H1 (cell line): ENCODE measurements around the gene DDX31. TPM values are rescaled to one million over a fixed set of nuclear protein-coding genes. Genes with fewer than 3 reads are reported as not detected.
A peak's percentile ranks its signal among the peaks of the same experiment; 100 is the strongest.

Source experiments
- CTCF ChIA-PET: fragments of 300-600 bp; sonication (Branson Sonifier 250); formaldehyde crosslinking; loops from one replicate; lab custom pipeline; 2021; ENCODE audit not compliant: partially characterized antibody; lab: Charles Lee
- POLR2A ChIA-PET: fragments of 300-600 bp; sonication (Branson Sonifier 250); formaldehyde crosslinking; loops from one replicate; lab custom pipeline; 2021; ENCODE audit warnings: inconsistent platforms; ENCODE audit not compliant: partially characterized antibody; lab: Charles Lee
- DNase-seq, 2 experiments: peaks; one replicate each; pipeline versions ENCODE4 v3.0.0 to v3.0.0-alpha.2; 2010 to 2022; ENCODE audit warnings: low spot score in 2 of 2, low read depth in 1 of 2, mixed read lengths in 1 of 2
- FAIRE-seq: peaks from 2 replicates; lab custom pipeline; 2011; peaks lifted over from hg19 to GRCh38; lab: Jason Lieb, UNC
- H2AFZ ChIP-seq: 2 replicates; pipeline ENCODE4 v1.8.1; 2012; ENCODE audit warnings: low read length, inconsistent platforms
- H2AK5ac ChIP-seq: 2 replicates; pipeline ENCODE4 v1.6.1; 2013; ENCODE audit warnings: low read depth, low read length
- H2BK120ac ChIP-seq: replicated peaks from 2 replicates; pipeline ENCODE3; 2013; ENCODE audit warnings: low read depth, low read length, inconsistent platforms
- H2BK12ac ChIP-seq: 2 replicates; pipeline ENCODE4 v1.6.1; 2013; ENCODE audit warnings: low read depth, low read length
- H2BK15ac ChIP-seq: 2 replicates; pipeline ENCODE4 v1.6.1; 2013; ENCODE audit warnings: low read length
- H2BK20ac ChIP-seq: 2 replicates; pipeline ENCODE4 v1.6.1; 2013; ENCODE audit warnings: low read length
- H2BK5ac ChIP-seq: 2 replicates; pipeline ENCODE4 v1.6.1; 2013; ENCODE audit warnings: low read depth, low read length
- H3K14ac ChIP-seq: 2 replicates; pipeline ENCODE4 v1.6.1; 2013; ENCODE audit warnings: inconsistent platforms; ENCODE audit not compliant: insufficient read length
- H3K18ac ChIP-seq: 2 replicates; pipeline ENCODE4 v1.6.1; 2013; ENCODE audit warnings: low read length; ENCODE audit errors: extremely low read depth
- H3K23ac ChIP-seq: 2 replicates; pipeline ENCODE4 v1.6.1; 2013; ENCODE audit warnings: inconsistent platforms; ENCODE audit not compliant: insufficient read length
- H3K23me2 ChIP-seq: 2 replicates; pipeline ENCODE4 v1.6.1; 2013; ENCODE audit warnings: low read depth, low read length
- H3K27ac ChIP-seq: 2 replicates; pipeline ENCODE4 v1.6.1; 2011; ENCODE audit warnings: low read depth, low read length, inconsistent platforms
- H3K27me3 ChIP-seq, 4 experiments: replicated peaks in 1 of 4; 1 replicate in 1 of 4; 2 replicates in 3 of 4; pipeline versions ENCODE4 v1.6.1 to v1.8.1; 2011 to 2013; ENCODE audit warnings: low read length in 3 of 4, mild to moderate bottlenecking in 3 of 4, inconsistent platforms in 2 of 4, mixed read lengths in 2 of 4, moderate library complexity in 1 of 4; ENCODE audit not compliant: control insufficient read depth in 3 of 4, insufficient read depth in 3 of 4; ENCODE audit errors: extremely low read depth in 1 of 4
- H3K36me3 ChIP-seq, 4 experiments: 2 replicates each; pipeline versions ENCODE4 v1.6.1 to v1.8.1; 2011 to 2013; ENCODE audit warnings: mild to moderate bottlenecking in 4 of 4, low read length in 3 of 4, moderate library complexity in 2 of 4, control low read depth in 1 of 4, inconsistent platforms in 1 of 4; ENCODE audit not compliant: insufficient read depth in 4 of 4, control insufficient read depth in 2 of 4
- H3K4ac ChIP-seq: replicated peaks from 2 replicates; pipeline ENCODE3; 2013; ENCODE audit warnings: low read length, low read depth, mixed read lengths, inconsistent platforms; ENCODE audit not compliant: insufficient read length
- H3K4me1 ChIP-seq, 4 experiments: replicated peaks in 1 of 4; 1 replicate in 1 of 4; 2 replicates in 3 of 4; pipeline versions ENCODE4 v1.6.1 to v1.8.1; 2011 to 2013; ENCODE audit warnings: low read length in 3 of 4, inconsistent platforms in 2 of 4, mixed read lengths in 1 of 4; ENCODE audit not compliant: insufficient read depth in 4 of 4, control insufficient read depth in 3 of 4
- H3K4me2 ChIP-seq, 2 experiments: 2 replicates each; pipeline versions ENCODE4 v1.6.1 to v1.8.1; 2011 to 2013; ENCODE audit warnings: low read depth in 2 of 2, low read length in 2 of 2, control low read depth in 1 of 2, inconsistent platforms in 1 of 2, mild to moderate bottlenecking in 1 of 2; ENCODE audit not compliant: insufficient read depth in 1 of 2
- H3K4me3 ChIP-seq, 4 experiments: fragments of 200-600, 300-600 bp in 1 of 4; sonication (generic), shearing (Covaris generic), sonication (Bioruptor Twin) in 1 of 4; 2 replicates each; pipeline versions ENCODE4 v1.5.1 to v1.8.1; 2011 to 2016; ENCODE audit warnings: low read length in 4 of 4, low read depth in 3 of 4, control low read depth in 2 of 4, inconsistent platforms in 2 of 4, mild to moderate bottlenecking in 2 of 4, mixed read lengths in 1 of 4, moderate library complexity in 1 of 4; ENCODE audit not compliant: insufficient read depth in 2 of 4; ENCODE audit errors: extremely low read depth in 1 of 4
- H3K56ac ChIP-seq: replicated peaks from 2 replicates; pipeline ENCODE3; 2013; ENCODE audit warnings: low read depth, mild to moderate bottlenecking, mixed read lengths, low read length, inconsistent platforms; ENCODE audit not compliant: insufficient read length
- H3K79me1 ChIP-seq: 2 replicates; pipeline ENCODE4 v1.6.1; 2013; ENCODE audit warnings: low read depth, low read length, control low read depth
- H3K79me2 ChIP-seq, 2 experiments: 2 replicates each; pipeline versions ENCODE4 v1.6.1 to v1.8.1; 2012 to 2013; ENCODE audit warnings: low read length in 2 of 2, mild to moderate bottlenecking in 2 of 2, inconsistent platforms in 1 of 2; ENCODE audit not compliant: insufficient read depth in 2 of 2, control insufficient read depth in 1 of 2
- H3K9ac ChIP-seq, 4 experiments: replicated peaks in 1 of 4; 1 replicate in 1 of 4; 2 replicates in 3 of 4; pipeline versions ENCODE4 v1.6.1 to v1.8.1; 2011 to 2013; ENCODE audit warnings: low read depth in 3 of 4, low read length in 3 of 4, control low read depth in 2 of 4, mild to moderate bottlenecking in 2 of 4, moderate library complexity in 2 of 4, inconsistent platforms in 1 of 4; ENCODE audit errors: extremely low read depth in 1 of 4
- H3K9me3 ChIP-seq, 2 experiments: 2 replicates each; pipeline versions ENCODE4 v1.6.1 to v1.8.1; 2012 to 2013; ENCODE audit warnings: mild to moderate bottlenecking in 2 of 2, moderate library complexity in 2 of 2, control low read depth in 1 of 2, inconsistent platforms in 1 of 2, low read depth in 1 of 2, low read length in 1 of 2, mixed read lengths in 1 of 2; ENCODE audit not compliant: insufficient read depth in 2 of 2
- H4K20me1 ChIP-seq, 2 experiments: replicated peaks in 1 of 2; 2 replicates each; pipeline versions ENCODE3 to v1.8.1; 2011 to 2013; ENCODE audit warnings: inconsistent platforms in 2 of 2, low read length in 2 of 2, mild to moderate bottlenecking in 1 of 2; ENCODE audit not compliant: insufficient read depth in 2 of 2, control insufficient read depth in 1 of 2
- H4K5ac ChIP-seq: 2 replicates; pipeline ENCODE4 v1.6.1; 2013; ENCODE audit warnings: low read length, low read depth, mixed read lengths, inconsistent platforms; ENCODE audit not compliant: insufficient read length
- H4K8ac ChIP-seq: 2 replicates; pipeline ENCODE4 v1.8.0; 2013; ENCODE audit warnings: mild to moderate bottlenecking, moderate library complexity, low read length, inconsistent platforms; ENCODE audit not compliant: insufficient read depth; ENCODE audit errors: extremely low read depth
- H4K91ac ChIP-seq: replicated peaks from 2 replicates; pipeline ENCODE3; 2013; ENCODE audit warnings: low read length, mixed read lengths, inconsistent platforms; ENCODE audit not compliant: insufficient read length
- CBX8 ChIP-seq: fragments of 300-800, 300-1000 bp; sonication (generic); IDR thresholded peaks from 2 replicates; pipeline ENCODE4 v1.7.1; 2016; ENCODE audit warnings: low read depth, low read length, borderline replicate concordance
- CEBPB ChIP-seq: IDR thresholded peaks from 2 replicates; pipeline ENCODE4 v1.6.1; 2012; ENCODE audit warnings: low read depth, low read length
- CREB1 ChIP-seq: IDR thresholded peaks from 2 replicates; pipeline ENCODE4 v1.6.1; 2012; ENCODE audit warnings: inconsistent platforms
- JUN ChIP-seq: IDR thresholded peaks from 2 replicates; pipeline ENCODE4 v1.6.1; 2011; ENCODE audit warnings: low read depth, mild to moderate bottlenecking, improper control_type of control experiment, low read length
- MAFK ChIP-seq: IDR thresholded peaks from 2 replicates; pipeline ENCODE4 v1.6.1; 2012; ENCODE audit warnings: low read depth, mild to moderate bottlenecking, improper control_type of control experiment, low read length
- RNF2 ChIP-seq: fragments of 200-900, 300-1000 bp; sonication (generic); IDR thresholded peaks from 2 replicates; pipeline ENCODE4 v1.7.1; 2016; ENCODE audit warnings: borderline replicate concordance, low read depth, mild to moderate bottlenecking, antibody characterized with exemption, low read length; ENCODE audit not compliant: poor library complexity, severe bottlenecking; ENCODE audit errors: missing control alignments
- TCF12 ChIP-seq: IDR thresholded peaks from 2 replicates; pipeline ENCODE4 v1.6.1; 2011; ENCODE audit warnings: low read depth, mild to moderate bottlenecking, low read length
- WGBS, 2 experiments: shearing (Covaris generic) in 1 of 2; methylation state at CpG; one replicate each; pipeline versions ENCODE4 v1.1.6 to v1.1.7; 2013 to 2015; ENCODE audit warnings: low lambda C conversion rate in 2 of 2, mixed read lengths in 2 of 2, inconsistent platforms in 1 of 2, low coverage in 1 of 2, missing lambda C conversion rate in 1 of 2; ENCODE audit not compliant: insufficient replicate concordance in 2 of 2, insufficient coverage in 1 of 2, insufficient read length in 1 of 2; ENCODE audit errors: extremely low coverage in 1 of 2, missing lambda C conversion rate in 1 of 2; 5-methylcytosine and 5-hydroxymethylcytosine counted together
- polyA plus RNA-seq, 7 experiments: library from polyadenylated mRNA; depleted of rRNA in 3 of 7; stranded (reverse) in 5 of 7; unstranded in 2 of 7; fragments of >200 nt in 5 of 7; fragments of 200-250 nt in 2 of 7; gene quantifications; 1 replicate in 5 of 7; 2 replicates in 1 of 7; 4 replicates in 1 of 7; pipeline versions ENCODE4 v1.2.1 to v1.2.3, GENCODE V29; 2011 to 2013; ENCODE audit warnings: missing spikeins in 2 of 7, mixed read lengths in 2 of 7
- total RNA-seq: library from RNA; stranded (reverse); fragmentation: NEBNext Ultra II Directional; extraction: Animal tissue kit (Norgen Biotek cat#: 25700); gene quantifications from 2 replicates; pipeline ENCODE4 v1.2.1, GENCODE V29; 2021
- TF ChIP-seq, protein P1 (sequence below): IDR thresholded peaks from 2 replicates; pipeline ENCODE4 v1.6.1; 2011; ENCODE audit warnings: low read depth, mild to moderate bottlenecking, low read length; ENCODE audit not compliant: insufficient read depth

Gene DDX31
- total and polyA plus RNA-seq, 2 of the 8 experiments (the other 6 are each of a cell fraction or from before 2014, with no cell fraction given), result 9.5 to 23.7 TPM

DNA sequence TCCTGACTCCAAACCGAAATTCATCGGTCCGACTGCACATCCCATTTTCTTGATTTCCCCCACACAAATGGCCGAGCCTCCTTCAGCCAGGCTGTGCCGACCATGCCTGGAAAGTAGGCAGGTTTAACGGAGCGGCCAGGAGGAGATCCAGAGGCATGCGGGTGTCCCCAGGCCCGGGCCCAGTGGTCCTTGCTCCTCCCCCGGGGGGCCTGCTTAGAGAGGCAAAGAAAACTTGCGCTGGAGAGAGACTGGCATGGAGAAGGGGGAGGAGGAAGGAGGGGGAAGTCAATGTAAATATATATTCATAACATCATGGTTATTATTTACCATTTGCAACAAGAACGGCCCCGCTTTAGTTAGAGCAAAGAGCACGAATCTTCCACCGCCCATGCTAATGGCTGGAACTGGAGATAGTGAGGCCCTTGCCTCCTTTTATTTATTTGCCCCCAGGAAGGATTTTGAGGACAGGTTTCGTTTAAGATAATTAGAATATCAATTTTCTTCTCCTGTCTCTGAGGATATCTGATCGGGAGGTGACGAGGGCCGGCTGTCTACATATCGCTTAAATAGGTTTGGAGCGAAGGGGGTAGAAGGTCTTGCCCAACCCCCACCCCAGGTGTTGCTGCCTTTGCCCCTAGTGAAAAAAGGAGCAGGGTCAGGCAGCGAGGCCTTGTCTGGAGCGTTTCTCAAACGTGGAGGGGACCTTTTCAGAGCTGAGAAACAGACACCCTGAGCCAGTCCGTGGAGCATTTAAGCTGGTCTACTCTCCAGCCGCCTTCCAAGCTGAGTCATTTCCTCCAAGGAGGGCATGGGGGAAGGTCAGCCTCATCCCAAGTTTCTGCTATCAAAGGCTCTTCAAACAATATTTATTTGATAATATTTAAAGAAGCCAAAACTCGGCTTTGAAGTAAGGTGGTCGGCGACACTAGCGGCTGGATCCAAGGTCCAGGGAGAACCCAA, 84.9 kb downstream of the DDX31 start:
- H2AK5ac ChIP-seq, result no peak overlapping the region
- no peak overlapping the region for H3K56ac ChIP-seq
- H3K9me3 ChIP-seq, result no peaks in the 10 kb centered on the region
- H2BK12ac ChIP-seq, result peak overlapping the region; percentile 75; the same call in 1 of the 2 replicates
- TF ChIP-seq, protein P1, sequence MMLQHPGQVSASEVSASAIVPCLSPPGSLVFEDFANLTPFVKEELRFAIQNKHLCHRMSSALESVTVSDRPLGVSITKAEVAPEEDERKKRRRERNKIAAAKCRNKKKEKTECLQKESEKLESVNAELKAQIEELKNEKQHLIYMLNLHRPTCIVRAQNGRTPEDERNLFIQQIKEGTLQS, result no peak
- TF ChIP-seq MAFK (no peak; the same call in 1 of the 2 replicates), JUN (no peak), CBX8 (0 out of 2 replicates have a peak, but pooled peaks have one; percentile 52), RNF2 (peak; percentile 90), CREB1 (no peak), CEBPB (no peak), TCF12 (no peak)
- no peak overlapping the region for H2BK5ac ChIP-seq
- peak overlapping the region in 2 of 4 experiments; percentile 10 to 65; a peak in 4 of 8 replicates for H3K4me3 ChIP-seq
- peaks cover 0 to 4% (median 0%) of the 10 kb centered on the region in 4 experiments; a peak in 1 of 8 replicates for H3K36me3 ChIP-seq
- no peak overlapping the region for H4K5ac ChIP-seq
- H3K79me1 ChIP-seq, result no peaks in the 10 kb centered on the region
- FAIRE-seq, result no peak
- no peak overlapping the region; the same call in 1 of the 2 replicates for H2BK20ac ChIP-seq
- H2AFZ ChIP-seq, result no peak overlapping the region
- ChIA-PET CTCF (no interaction called here), POLR2A (no interaction called here)
- H3K23me2 ChIP-seq, result peaks cover 8% of the 10 kb centered on the region
- H4K8ac ChIP-seq, result no peak overlapping the region
- no peak overlapping the region for H3K27ac ChIP-seq
- H3K27me3 ChIP-seq, result peaks cover 94 to 100% (median 99%) of the 10 kb centered on the region in 4 experiments
- 5% methylated on average over 30 of the region's 30 CpGs; no CpG with 5 or more reads in 1 of the 2 experiments for WGBS, 2 experiments
- H4K20me1 ChIP-seq, result peaks cover 5 to 34% of the 10 kb centered on the region in 2 experiments
- H4K91ac ChIP-seq, result no peak overlapping the region
- H3K9ac ChIP-seq, result no peak overlapping the region
- H3K4me1 ChIP-seq, result peaks cover 0 to 77% (median 46%) of the 10 kb centered on the region in 4 experiments; a peak in 6 of 7 replicates
- H3K23ac ChIP-seq, result no peak overlapping the region
- H3K4ac ChIP-seq, result no peak overlapping the region
- no peak overlapping the region for H2BK120ac ChIP-seq
- H2BK15ac ChIP-seq, result no peak overlapping the region
- H3K18ac ChIP-seq, result peak overlapping the region; percentile 36; the same call in 1 of the 2 replicates
- no peak for DNase-seq
- peak overlapping the region; percentile 47 to 89 for H3K4me2 ChIP-seq
- H3K79me2 ChIP-seq, result no peaks in the 10 kb centered on the region
- H3K14ac ChIP-seq, result no peak overlapping the region
